Measurements from ENCODE around the gene SPEG. TPM values are rescaled to one million over a fixed set of nuclear protein-coding genes. Genes with fewer than 3 reads are reported as not detected.

SPEG gene
- total and polyA plus RNA-seq, 2 of the 8 experiments (the other 6 are each of a cell fraction or from before 2014, with no cell fraction given): 19.9 to 32.0 TPM

DNA sequence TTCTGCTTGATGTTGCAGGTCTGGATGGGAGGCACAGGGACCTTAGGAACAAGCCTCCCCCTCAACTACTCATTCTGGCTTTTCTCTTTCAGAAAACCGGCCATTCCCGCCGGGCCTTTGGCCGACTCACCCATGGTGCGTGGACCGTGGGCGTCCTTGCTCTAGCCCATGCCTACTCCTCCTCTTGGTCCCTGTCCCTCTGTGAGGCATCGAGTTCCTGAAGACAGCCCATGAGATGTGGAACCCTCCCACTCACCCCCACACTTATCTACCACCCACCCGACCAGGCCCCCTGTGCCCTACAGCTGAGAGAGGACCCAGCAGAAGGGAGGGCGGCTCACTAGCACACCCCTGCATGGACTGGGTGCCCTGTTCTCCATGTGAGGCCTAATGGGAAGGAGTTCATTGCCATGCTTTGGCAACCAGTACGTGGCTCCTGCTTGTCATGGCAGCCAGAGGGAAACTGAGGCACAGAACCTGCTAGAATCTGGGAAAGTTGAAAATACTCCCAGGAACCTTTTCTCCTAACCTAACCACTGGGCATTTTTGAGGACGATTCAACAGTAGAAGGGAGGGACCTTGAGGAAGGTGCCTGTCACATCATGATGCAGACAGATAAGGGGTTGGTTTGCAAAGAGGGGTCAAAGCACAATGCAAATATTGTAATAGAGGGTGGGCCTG is 8.5 kb downstream of the SPEG start:
- H2BK20ac ChIP-seq (ENCODE audit: low read length): no peak overlapping the region
- ChIA-PET CTCF (ENCODE audit: partially characterized antibody) (interaction anchor here (10.2 to 113.1 kb wide), 3 partner anchors 15 to 46 kb away, joined by 186 to 7248 read pairs (median 7248); partner anchors contain the start of genes ASIC4, CHPF, DES and GMPPA), POLR2A (ENCODE audit: partially characterized antibody) (interaction anchor here (1.3 to 1.6 kb wide), 3 partner anchors 15 to 41 kb away, joined by 4 to 5 read pairs (median 4); no protein-coding TSS in a partner anchor)
- H4K8ac ChIP-seq (ENCODE audit: extremely low read depth, insufficient read depth, low read length): no peak overlapping the region
- no peak overlapping the region for H2BK120ac ChIP-seq (replicated peaks; ENCODE audit: low read depth, low read length)
- WGBS, 2 experiments (ENCODE audit: extremely low coverage in 1 of 2, insufficient coverage in 1 of 2, insufficient read length in 1 of 2, insufficient replicate concordance in 2 of 2, low coverage in 1 of 2, low lambda C conversion rate in 2 of 2, missing lambda C conversion rate in 1 of 2): 79% methylated on average over 11 of the region's 12 CpGs; no CpG with 5 or more reads in 1 of the 2 experiments
- H4K20me1 ChIP-seq (replicated peaks in 1 of 2; ENCODE audit: control insufficient read depth in 1 of 2, insufficient read depth in 2 of 2, low read length in 2 of 2): peaks cover 0 to 14% of the 10 kb centered on the region in 2 experiments
- peaks cover 7% of the 10 kb centered on the region; the same call in 1 of the 2 replicates for H3K23me2 ChIP-seq (ENCODE audit: low read depth, low read length)
- H3K9me3 ChIP-seq (ENCODE audit: insufficient read depth in 2 of 2, low read depth in 1 of 2, low read length in 1 of 2): no peaks in the 10 kb centered on the region
- DNase-seq (ENCODE audit: low read depth in 1 of 2, low spot score in 2 of 2) (no peak), FAIRE-seq (no peak)
- no peaks in the 10 kb centered on the region for H3K79me1 ChIP-seq (ENCODE audit: low read depth, low read length)
- H3K9ac ChIP-seq (replicated peaks in 1 of 4; ENCODE audit: extremely low read depth in 1 of 4, low read depth in 3 of 4, low read length in 3 of 4): no peak overlapping the region
- H2AFZ ChIP-seq (ENCODE audit: low read length): no peak overlapping the region
- peak overlapping the region; percentile 44 to 71 for H3K4me2 ChIP-seq (ENCODE audit: insufficient read depth in 1 of 2, low read depth in 2 of 2, low read length in 2 of 2)
- peak overlapping the region; percentile 63; the same call in 1 of the 2 replicates for H2BK12ac ChIP-seq (ENCODE audit: low read depth, low read length)
- H3K79me2 ChIP-seq (ENCODE audit: control insufficient read depth in 1 of 2, insufficient read depth in 2 of 2, low read length in 2 of 2): no peaks in the 10 kb centered on the region
- no peak overlapping the region for H3K18ac ChIP-seq (ENCODE audit: extremely low read depth, low read length)
- no peak overlapping the region for H3K56ac ChIP-seq (replicated peaks; ENCODE audit: insufficient read length, low read depth, low read length)
- H3K4me1 ChIP-seq (replicated peaks in 1 of 4; ENCODE audit: control insufficient read depth in 3 of 4, insufficient read depth in 4 of 4, low read length in 3 of 4): peaks cover 0 to 25% (median 11%) of the 10 kb centered on the region in 4 experiments; a peak in 6 of 7 replicates
- H2BK15ac ChIP-seq (ENCODE audit: low read length): 0 out of 2 replicates have a peak overlapping the region, but pooled peaks have one; percentile 4
- H3K14ac ChIP-seq (ENCODE audit: insufficient read length): no peak overlapping the region
- H2AK5ac ChIP-seq (ENCODE audit: low read depth, low read length): 0 out of 2 replicates have a peak overlapping the region, but pooled peaks have one; percentile 24
- no peak overlapping the region for H4K5ac ChIP-seq (ENCODE audit: insufficient read length, low read depth, low read length)
- no peak overlapping the region for H3K27ac ChIP-seq (ENCODE audit: low read depth, low read length)
- H3K4me3 ChIP-seq (ENCODE audit: extremely low read depth in 1 of 4, insufficient read depth in 2 of 4, low read depth in 3 of 4, low read length in 4 of 4): peak overlapping the region in 1 of 4 experiments; percentile 66; a peak in 2 of 8 replicates
- H3K23ac ChIP-seq (ENCODE audit: insufficient read length): no peak overlapping the region
- H3K27me3 ChIP-seq (replicated peaks in 1 of 4; ENCODE audit: control insufficient read depth in 3 of 4, extremely low read depth in 1 of 4, insufficient read depth in 3 of 4, low read length in 3 of 4): peaks cover 6 to 30% (median 24%) of the 10 kb centered on the region in 4 experiments
- H3K36me3 ChIP-seq (ENCODE audit: control insufficient read depth in 2 of 4, insufficient read depth in 4 of 4, low read length in 3 of 4): no peaks in the 10 kb centered on the region
- H3K4ac ChIP-seq (replicated peaks; ENCODE audit: insufficient read length, low read depth, low read length): no peak overlapping the region
- H4K91ac ChIP-seq (replicated peaks; ENCODE audit: insufficient read length, low read length): no peak overlapping the region
- no peak overlapping the region for H2BK5ac ChIP-seq (ENCODE audit: low read depth, low read length)
- TF ChIP-seq CBX5 (IDR thresholded peaks at IDR 0.05; ENCODE audit: low read depth, low read length) (no peak), TBP (IDR thresholded peaks at IDR 0.05; ENCODE audit: low read depth, low read length) (no peak), BRCA1 (IDR thresholded peaks at IDR 0.05; ENCODE audit: low read depth, low read length) (no peak), SIX5 (IDR thresholded peaks at IDR 0.05; ENCODE audit: low read depth, low read length) (no peak)
- TF ChIP-seq, protein P1, sequence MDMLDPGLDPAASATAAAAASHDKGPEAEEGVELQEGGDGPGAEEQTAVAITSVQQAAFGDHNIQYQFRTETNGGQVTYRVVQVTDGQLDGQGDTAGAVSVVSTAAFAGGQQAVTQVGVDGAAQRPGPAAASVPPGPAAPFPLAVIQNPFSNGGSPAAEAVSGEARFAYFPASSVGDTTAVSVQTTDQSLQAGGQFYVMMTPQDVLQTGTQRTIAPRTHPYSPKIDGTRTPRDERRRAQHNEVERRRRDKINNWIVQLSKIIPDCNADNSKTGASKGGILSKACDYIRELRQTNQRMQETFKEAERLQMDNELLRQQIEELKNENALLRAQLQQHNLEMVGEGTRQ (IDR thresholded peaks at IDR 0.05; ENCODE audit: low read length): no peak
